22Rv1 (cell line): Measurements from ENCODE around the gene GMIP.

Experiments
- ZFX ChIP-seq: fragments of 450-650 bp; IDR thresholded peaks from 2 replicates; pipeline ENCODE4 v1.6.1; 2017; ENCODE audit warnings: antibody characterized with exemption, borderline replicate concordance
- TF ChIP-seq, protein P1 (sequence below): fragments of 450-650 bp; IDR thresholded peaks from 2 replicates; pipeline ENCODE4 v1.5.1; 2017; ENCODE audit warnings: mild to moderate bottlenecking

DNA sequence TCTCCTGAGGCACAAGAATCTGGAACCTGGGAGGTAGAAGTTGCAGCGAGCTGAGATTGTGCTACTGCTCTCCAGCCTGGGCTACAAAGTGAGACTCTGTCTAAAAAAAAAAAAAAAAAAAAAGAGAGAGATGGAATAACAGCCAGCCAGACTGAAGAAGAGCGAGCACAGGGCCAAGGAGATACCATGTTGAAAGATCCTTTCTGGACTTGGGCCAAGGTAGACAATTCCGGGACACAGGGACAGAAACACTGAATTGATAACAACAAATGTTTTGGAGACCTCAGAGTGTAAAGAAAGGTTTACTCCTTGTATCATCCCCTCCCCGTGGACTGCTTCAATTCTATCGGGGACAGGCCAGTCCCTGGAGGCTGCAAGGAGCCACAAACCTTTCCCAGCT lies 20.1 kb downstream of the GMIP start:
- TF ChIP-seq, protein P1, sequence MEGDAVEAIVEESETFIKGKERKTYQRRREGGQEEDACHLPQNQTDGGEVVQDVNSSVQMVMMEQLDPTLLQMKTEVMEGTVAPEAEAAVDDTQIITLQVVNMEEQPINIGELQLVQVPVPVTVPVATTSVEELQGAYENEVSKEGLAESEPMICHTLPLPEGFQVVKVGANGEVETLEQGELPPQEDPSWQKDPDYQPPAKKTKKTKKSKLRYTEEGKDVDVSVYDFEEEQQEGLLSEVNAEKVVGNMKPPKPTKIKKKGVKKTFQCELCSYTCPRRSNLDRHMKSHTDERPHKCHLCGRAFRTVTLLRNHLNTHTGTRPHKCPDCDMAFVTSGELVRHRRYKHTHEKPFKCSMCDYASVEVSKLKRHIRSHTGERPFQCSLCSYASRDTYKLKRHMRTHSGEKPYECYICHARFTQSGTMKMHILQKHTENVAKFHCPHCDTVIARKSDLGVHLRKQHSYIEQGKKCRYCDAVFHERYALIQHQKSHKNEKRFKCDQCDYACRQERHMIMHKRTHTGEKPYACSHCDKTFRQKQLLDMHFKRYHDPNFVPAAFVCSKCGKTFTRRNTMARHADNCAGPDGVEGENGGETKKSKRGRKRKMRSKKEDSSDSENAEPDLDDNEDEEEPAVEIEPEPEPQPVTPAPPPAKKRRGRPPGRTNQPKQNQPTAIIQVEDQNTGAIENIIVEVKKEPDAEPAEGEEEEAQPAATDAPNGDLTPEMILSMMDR: no peak
- no peak for TF ChIP-seq ZFX
